ENCODE results near the gene ACTC1. TPM values are rescaled to one million over a fixed set of nuclear protein-coding genes. Genes with fewer than 3 reads are reported as not detected.

ACTC1 gene
- total RNA-seq, 1 donor from 2014 or later, result not detected

- DNase-seq (ENCODE audit: low read depth), result no peak
- no peak for TF ChIP-seq CTCF (conservative IDR thresholded peaks at IDR 0.05; ENCODE audit: low read depth, low read length)
- no peak overlapping the region for H3K4me3 ChIP-seq (ENCODE audit: low read depth, low read length)
Measured at GRCh38 chr15:34760909-34761308, 34.4 kb downstream of the ACTC1 start.

- H3K4me3 ChIP-seq (ENCODE audit: low read depth, low read length), result no peak overlapping the region
- DNase-seq (ENCODE audit: low read depth), result no peak
- no peak for TF ChIP-seq CTCF (conservative IDR thresholded peaks at IDR 0.05; ENCODE audit: low read depth, low read length)
Measured at GRCh38 chr15:34759992-34760391, 35.4 kb downstream of the ACTC1 start.

- TF ChIP-seq CTCF (conservative IDR thresholded peaks at IDR 0.05; ENCODE audit: low read depth, low read length), result no peak
- no peak for DNase-seq (ENCODE audit: low read depth)
- H3K4me3 ChIP-seq (ENCODE audit: low read depth, low read length), result no peak overlapping the region
Measured at GRCh38 chr15:34759347-34759746, 36.0 kb downstream of the ACTC1 start.

GRCh38 chr15:34757262-34757661, 38.1 kb downstream of the ACTC1 start:
- TF ChIP-seq CTCF (conservative IDR thresholded peaks at IDR 0.05; ENCODE audit: low read depth, low read length), result no peak
- H3K4me3 ChIP-seq (ENCODE audit: low read depth, low read length), result no peak overlapping the region
- DNase-seq (ENCODE audit: low read depth), result no peak

- TF ChIP-seq CTCF (conservative IDR thresholded peaks at IDR 0.05; ENCODE audit: low read depth, low read length), result no peak
Measured at GRCh38 chr15:34755419-34755773, 40.0 kb downstream of the ACTC1 start.

GRCh38 chr15:34754674-34755418, 40.5 kb downstream of the ACTC1 start, which contains the start of gene GJD2:
GJD2 (minus strand) TSS chr15:34754998; CDS start chr15:34754488, 510 bp downstream.
- TF ChIP-seq CTCF (conservative IDR thresholded peaks at IDR 0.05; ENCODE audit: low read depth, low read length), result no peak
- no peak for DNase-seq (ENCODE audit: low read depth)
- no peak within 1 kb of the TSS for H3K4me3 ChIP-seq (ENCODE audit: low read depth, low read length)

More at GRCh38 chr15:34755419-34755773, 40.0 kb downstream of the ACTC1 start:
- no peak overlapping the region for H3K4me3 ChIP-seq (ENCODE audit: low read depth, low read length)
- no peak for DNase-seq (ENCODE audit: low read depth)

GRCh38 chr15:34754171-34754601, 41.2 kb downstream of the ACTC1 start:
- no peak overlapping the region for H3K4me3 ChIP-seq (ENCODE audit: low read depth, low read length)
- no peak for TF ChIP-seq CTCF (conservative IDR thresholded peaks at IDR 0.05; ENCODE audit: low read depth, low read length)
- no peak for DNase-seq (ENCODE audit: low read depth)

Data from epithelial cell of proximal tubule (primary cell).